Aorta (tissue), 5 donors: ENCODE data around the gene NUDCD2. TPM values are rescaled to one million over a fixed set of nuclear protein-coding genes. Genes with fewer than 3 reads are reported as not detected.
"Not testable (repeated sequence)": the region's sequence is repeated elsewhere in the genome, so short reads cannot be mapped to it uniquely, and the experiment has no call there.

Experiments
- ATAC-seq: fragments of 200-7000 bp; cut with Tn5 transposase; one replicate; pipeline ENCODE4 v1.9.1; 2022; ENCODE audit warnings: moderate library complexity; ENCODE audit not compliant: low FRiP score
- DNase-seq, 2 donors: peaks; one replicate each; pipeline ENCODE4 v3.0.0-alpha.2; 2020
- H3K27ac ChIP-seq, 2 donors: one replicate each; pipeline ENCODE4 v1.5.1; 2013; ENCODE audit warnings: low read length in 2 of 2, mild to moderate bottlenecking in 2 of 2, moderate library complexity in 2 of 2, control low read depth in 1 of 2, inconsistent platforms in 1 of 2, low read depth in 1 of 2
- H3K27me3 ChIP-seq, 2 donors: one replicate each; pipeline ENCODE4 v1.6.1; 2013; ENCODE audit warnings: control low read depth in 1 of 2, low read length in 1 of 2, mild to moderate bottlenecking in 1 of 2, moderate library complexity in 1 of 2; ENCODE audit not compliant: insufficient read depth in 2 of 2, control insufficient read depth in 1 of 2
- H3K36me3 ChIP-seq, 2 donors: one replicate each; pipeline ENCODE4 v1.6.1; 2013; ENCODE audit warnings: control low read depth in 1 of 2, low read length in 1 of 2, mild to moderate bottlenecking in 1 of 2; ENCODE audit not compliant: insufficient read depth in 2 of 2, control insufficient read depth in 1 of 2
- H3K4me1 ChIP-seq, 2 donors: one replicate each; pipeline ENCODE4 v1.6.1; 2013; ENCODE audit warnings: low read length in 2 of 2, control low read depth in 1 of 2, mild to moderate bottlenecking in 1 of 2, moderate library complexity in 1 of 2; ENCODE audit not compliant: insufficient read depth in 2 of 2, control insufficient read depth in 1 of 2
- H3K4me3 ChIP-seq, 2 donors: one replicate each; pipeline ENCODE4 v1.5.1; 2013; ENCODE audit warnings: low read length in 2 of 2, control low read depth in 1 of 2, mild to moderate bottlenecking in 1 of 2
- H3K9me3 ChIP-seq: one replicate; pipeline ENCODE4 v1.6.1; 2013; ENCODE audit warnings: mild to moderate bottlenecking, low read length; ENCODE audit not compliant: control insufficient read depth
- WGBS, 2 donors: extraction: QIAGEN DNeasy Blood & Tissue Kit; methylation state at CpG; one replicate each; pipeline ENCODE4 v1.1.7; 2013; 5-methylcytosine and 5-hydroxymethylcytosine counted together
- intact Hi-C, 2 donors: fragments of 100-400 bp; cut with DNase I; formaldehyde crosslinking; loops; one replicate each; pipeline versions ENCODE4 v1.14.2 to v1.15.0; 2022
- polyA plus RNA-seq, 2 donors: library from polyadenylated mRNA; stranded (reverse); fragments of 200-250 nt; gene quantifications; one replicate each; pipeline ENCODE4 v1.2.3, GENCODE V29; 2013
- total RNA-seq, 2 donors: library from RNA; stranded (reverse); fragmentation: NEBNext Ultra II Directional; extraction: Animal tissue kit (Norgen Biotek cat#: 25700); gene quantifications; one replicate each; pipeline ENCODE4 v1.2.1, GENCODE V29; 2021
- donor health status: healthy with polysubstance abuse.
- donor health status: Bipolar disorder and iron deficiency.
- donor health status: DM: no; HTN: no; CAD: no.
- donor health status: DM: no; HTN: no; CAD: no.
- donor health status: DM: yes; HTN: yes; CAD: no.

Gene NUDCD2
- total and polyA plus RNA-seq, 4 donors = 7.7 to 20.7 (median 11.8) TPM

GRCh38 chr5:163402007-163402406 is 57.9 kb downstream of the NUDCD2 start:
- H3K9me3 ChIP-seq = no peaks in the 10 kb centered on the region
- no peak for DNase-seq
- intact Hi-C loops = no loop called here

GRCh38 chr5:163401271-163401670 is 58.6 kb downstream of the NUDCD2 start:
- no peak for DNase-seq
- Histone ChIP-seq H3K27ac (no peak overlapping the region), H3K36me3 (no peaks in the 10 kb centered on the region), H3K4me3 (no peak overlapping the region), H3K4me1 (no peaks in the 10 kb centered on the region), H3K9me3 (no peaks in the 10 kb centered on the region), H3K27me3 (no peaks in the 10 kb centered on the region)
- WGBS, 2 donors = 78 to 81% methylated on average over 4 of the region's 4 CpGs
- ATAC-seq = no peak
- intact Hi-C loops = no loop called here

More at GRCh38 chr5:163402007-163402406, 57.9 kb downstream of the NUDCD2 start:
- no peak for ATAC-seq
- Histone ChIP-seq H3K4me3 (no peak overlapping the region), H3K27me3 (no peaks in the 10 kb centered on the region), H3K36me3 (no peaks in the 10 kb centered on the region), H3K27ac (no peak overlapping the region), H3K4me1 (no peaks in the 10 kb centered on the region)
- WGBS, 2 donors = 76 to 77% methylated on average over 2 of the region's 2 CpGs

- intact Hi-C loops = no loop called here
- DNase-seq = no peak
- no peak overlapping the region for H3K4me3 ChIP-seq
- no peaks in the 10 kb centered on the region for H3K4me1 ChIP-seq
- H3K9me3 ChIP-seq = no peaks in the 10 kb centered on the region
- ATAC-seq = no peak
- no peaks in the 10 kb centered on the region for H3K27me3 ChIP-seq
- WGBS, 2 donors = 68% methylated on average over 4 of the region's 4 CpGs
- no peaks in the 10 kb centered on the region for H3K36me3 ChIP-seq
- H3K27ac ChIP-seq = no peak overlapping the region
Measured at GRCh38 chr5:163399923-163400322, 60.0 kb downstream of the NUDCD2 start.

DNA sequence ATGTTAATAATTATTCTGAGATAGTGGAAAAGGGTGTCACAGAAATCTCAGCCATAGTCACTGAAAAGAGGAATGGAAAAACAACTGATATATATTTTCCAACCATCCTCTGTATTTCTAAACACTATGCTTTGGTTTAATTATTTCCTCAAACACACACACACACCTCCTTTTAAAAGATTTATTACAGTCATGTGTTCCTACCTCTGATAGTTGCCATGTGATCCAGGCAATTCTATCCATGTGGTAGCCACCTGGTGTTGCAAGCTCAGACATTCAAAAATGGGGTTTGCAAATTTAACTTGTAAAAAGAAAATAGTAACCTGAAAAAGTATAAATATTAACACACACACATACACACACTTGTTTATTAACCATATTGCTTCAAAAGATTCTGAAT is 62.5 kb downstream of the NUDCD2 start:
- Histone ChIP-seq H3K9me3 (no peaks in the 10 kb centered on the region), H3K4me3 (no peak overlapping the region), H3K27ac (no peak overlapping the region), H3K4me1 (no peaks in the 10 kb centered on the region), H3K36me3 (no peaks in the 10 kb centered on the region), H3K27me3 (no peaks in the 10 kb centered on the region)
- DNase-seq = no peak
- intact Hi-C loops = no loop called here
- ATAC-seq = no peak

GRCh38 chr5:163396818-163397340 is 63.0 kb downstream of the NUDCD2 start:
- intact Hi-C loops, ATAC-seq: not testable (repeated sequence)
- 87 to 91% methylated on average over 9 of the region's 9 CpGs for WGBS, 2 donors

More at GRCh38 chr5:163396818-163397340, 63.0 kb downstream of the NUDCD2 start:
- not testable (repeated sequence) for H3K36me3 ChIP-seq, H3K4me1 ChIP-seq, H3K27me3 ChIP-seq, H3K27ac ChIP-seq, DNase-seq, H3K4me3 ChIP-seq, H3K9me3 ChIP-seq

Other genes starting within 250 kb of the NUDCD2 start
- 100 to 1,000 TPM; 101 to 108 TPM for gene CCNG1, start 22.5 kb downstream of the NUDCD2 start, total RNA-seq
- 100 to 1,000 TPM in 1 of 2 donors, 10 to 100 TPM in 1; 68.4 to 185 TPM for gene CCNG1, start 22.5 kb downstream of the NUDCD2 start, polyA plus RNA-seq
- gene HMMR, start 530 bp upstream of the NUDCD2 start, total RNA-seq = 1 to 10 TPM in 1 of 2 donors, not detected in 1; 2.2 TPM
- gene HMMR, start 530 bp upstream of the NUDCD2 start, polyA plus RNA-seq = under 1 TPM in 1 of 2 donors, not detected in 1; 0.75 TPM
- 10 to 100 TPM; 39.3 to 46.6 TPM for gene MAT2B, start 45.5 kb upstream of the NUDCD2 start, total RNA-seq
- 10 to 100 TPM; 40.9 to 62.4 TPM for gene MAT2B, start 45.5 kb upstream of the NUDCD2 start, polyA plus RNA-seq